Measurements from ENCODE around the gene PUS3.

DNA sequence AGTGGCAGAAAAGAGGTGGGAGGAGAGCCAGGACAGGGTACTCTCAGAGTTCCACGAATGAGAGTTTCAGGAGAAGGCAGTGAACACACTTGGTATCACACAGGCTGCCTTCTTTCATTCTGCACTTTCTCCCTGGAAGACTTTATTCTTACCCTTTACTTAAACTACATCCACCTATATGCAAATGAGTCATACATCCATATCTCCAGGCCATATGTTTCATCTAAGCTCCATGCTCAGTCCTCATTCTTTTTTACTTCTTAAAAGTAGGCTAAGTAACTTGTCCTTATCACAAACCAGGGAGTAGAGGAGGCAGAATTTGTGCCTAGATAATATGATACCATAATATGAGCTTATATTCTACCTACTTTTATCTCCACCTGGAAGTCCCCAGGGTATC is 21.7 kb downstream of the PUS3 start:
- TF ChIP-seq POLR2AphosphoS5 (IDR thresholded peaks at IDR 0.05; ENCODE audit: borderline replicate concordance, low read depth, low read length) (no peak), EZH2 (IDR thresholded peaks at IDR 0.05) (no peak), FOXP2 (optimal IDR thresholded peaks at IDR 0.05; ENCODE audit: control extremely low read depth, extremely low read length, insufficient read depth) (no peak)

All from SK-N-MC (cell line).